GM18519 (cell line): ENCODE results near the gene PDPK1.

Experiments used
- ATAC-seq: cut with Tn5 transposase; IDR thresholded peaks from one replicate; pipeline ENCODE4 v1.9.1; 2021; ENCODE audit warnings: mild to moderate bottlenecking, moderate library complexity; ENCODE audit not compliant: unreplicated experiment, low FRiP score

PDPK1 gene

DNA sequence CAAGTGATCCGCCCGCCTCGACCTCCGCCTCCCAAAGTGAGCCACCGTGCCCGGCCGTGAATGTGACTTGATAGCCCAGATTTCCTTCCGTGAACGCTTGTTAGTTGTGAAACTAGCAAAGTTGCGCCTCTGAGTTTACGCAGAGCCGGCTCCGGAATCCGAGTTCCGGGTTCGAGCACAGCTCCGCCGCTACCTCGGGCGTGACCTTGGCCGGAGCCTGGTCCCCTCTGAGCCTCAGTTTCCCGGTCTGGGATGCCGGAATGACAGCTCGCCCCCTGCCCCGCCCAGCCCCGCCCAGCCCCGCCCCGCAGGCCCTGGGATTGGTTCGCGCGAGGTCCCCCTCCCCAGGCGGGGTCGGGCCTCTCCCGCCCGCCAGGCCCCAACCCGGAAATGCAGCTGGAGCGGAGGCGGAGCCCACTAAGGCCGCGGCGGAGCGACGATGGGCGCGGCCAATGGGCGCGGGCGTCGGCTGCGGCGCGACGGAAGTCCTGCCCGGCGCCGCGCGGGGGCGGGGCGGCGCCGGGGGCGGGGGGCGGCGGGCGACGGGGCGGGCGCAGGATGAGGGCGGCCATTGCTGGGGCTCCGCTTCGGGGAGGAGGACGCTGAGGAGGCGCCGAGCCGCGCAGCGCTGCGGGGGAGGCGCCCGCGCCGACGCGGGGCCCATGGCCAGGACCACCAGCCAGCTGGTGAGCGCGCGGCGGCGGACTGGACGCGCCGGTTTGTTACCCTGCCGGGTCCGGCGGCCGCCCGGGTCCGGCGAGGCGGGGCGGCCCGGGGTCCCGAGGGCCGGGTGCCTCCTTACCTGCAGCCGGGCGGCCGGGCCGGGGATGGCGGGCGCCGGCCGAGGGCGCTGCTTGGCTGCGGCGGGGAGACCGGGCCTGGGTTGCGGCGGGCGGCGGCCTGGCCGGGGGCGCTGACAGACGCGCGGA is at the start of gene PDPK1:
Gene PDPK1 (plus strand): TSS at position 571 of the 929 bp plus-strand sequence. CDS start 92 bp downstream, at position 663.
- peak; percentile 67 for ATAC-seq

DNA sequence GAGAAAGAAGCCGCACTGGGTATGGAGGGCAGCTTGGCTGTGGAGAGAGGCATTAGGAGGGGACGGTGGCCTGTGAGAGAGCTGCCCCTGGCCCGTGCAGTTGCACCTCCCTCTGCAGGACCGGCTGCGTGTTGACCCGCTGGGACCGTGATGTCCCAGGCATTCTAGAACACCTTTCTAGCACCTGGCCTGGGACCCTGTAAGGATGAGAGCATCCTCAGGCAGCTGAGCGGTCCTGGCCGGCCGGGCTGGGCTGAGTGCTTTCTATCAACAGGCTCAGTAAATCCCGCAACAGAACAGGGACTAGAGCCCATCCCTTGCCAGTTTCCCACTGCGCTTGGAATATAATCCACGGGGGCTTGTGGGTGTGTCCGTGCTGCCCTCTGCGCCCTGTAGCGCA is 48.2 kb upstream of the PDPK1 start:
- no peak for ATAC-seq

DNA sequence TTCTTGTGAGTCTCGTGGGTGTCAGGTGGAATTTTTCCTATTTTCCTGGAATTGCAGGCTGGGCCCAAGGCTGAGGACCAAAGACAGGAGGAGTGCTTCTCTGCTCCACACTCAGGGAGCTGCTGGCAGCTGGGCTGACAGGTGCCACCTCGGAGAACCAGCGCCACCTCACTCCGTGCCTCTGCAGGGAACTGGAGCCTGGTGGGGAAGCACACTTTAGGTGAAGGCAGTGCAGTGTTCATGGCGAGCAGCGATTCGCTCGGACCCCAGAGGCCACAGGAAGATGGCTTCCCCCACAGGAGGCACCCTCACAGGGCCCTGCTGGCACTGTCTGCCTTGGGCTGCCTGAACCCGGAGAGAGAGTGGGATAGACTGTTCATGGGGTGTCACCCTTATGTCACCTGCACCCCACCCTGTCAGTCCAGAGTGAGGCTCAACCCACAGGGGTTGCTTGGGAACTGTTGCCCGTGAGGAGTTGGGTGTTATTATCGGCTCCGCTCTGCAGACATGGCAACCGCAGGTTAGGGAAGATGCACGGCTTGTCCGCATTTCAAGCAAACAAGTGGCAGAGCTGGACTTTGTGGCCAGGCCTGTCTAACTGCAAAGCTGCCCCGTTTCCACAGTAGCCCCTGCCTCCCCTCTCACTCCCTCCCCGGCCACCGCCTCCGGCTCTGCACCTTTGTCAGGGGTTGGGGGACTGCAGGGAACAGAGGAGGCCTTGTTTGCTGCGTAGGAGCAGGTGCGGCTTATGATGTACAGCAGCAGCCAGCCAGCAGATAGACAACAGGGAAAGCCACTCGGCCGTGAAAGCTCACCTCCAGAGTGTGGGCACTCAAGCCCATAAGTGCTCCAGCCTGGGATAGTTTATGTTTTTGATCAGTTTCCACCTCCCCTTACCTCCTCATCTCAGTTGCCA is 47.4 kb upstream of the PDPK1 start:
- ATAC-seq = no peak

DNA sequence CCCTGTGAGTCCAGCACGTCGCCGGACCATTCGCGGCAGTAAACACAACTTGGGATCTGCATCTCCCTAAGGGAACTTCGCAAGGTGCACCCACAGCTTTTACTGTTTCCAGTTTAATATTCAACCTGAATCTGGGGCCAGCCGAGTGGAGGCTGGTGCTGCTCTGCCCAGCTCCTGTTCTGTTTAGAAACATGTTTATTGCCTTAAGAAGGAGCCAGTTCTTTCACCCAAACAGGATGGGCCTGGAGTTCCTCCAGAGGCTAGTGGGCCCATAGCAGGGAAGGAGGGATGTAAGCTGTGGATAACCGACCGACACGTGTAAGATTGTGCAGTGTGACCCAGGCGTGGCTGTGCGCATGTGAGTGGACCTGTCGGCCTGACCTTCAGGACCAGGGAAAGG is 45.5 kb upstream of the PDPK1 start:
- ATAC-seq = no peak

DNA sequence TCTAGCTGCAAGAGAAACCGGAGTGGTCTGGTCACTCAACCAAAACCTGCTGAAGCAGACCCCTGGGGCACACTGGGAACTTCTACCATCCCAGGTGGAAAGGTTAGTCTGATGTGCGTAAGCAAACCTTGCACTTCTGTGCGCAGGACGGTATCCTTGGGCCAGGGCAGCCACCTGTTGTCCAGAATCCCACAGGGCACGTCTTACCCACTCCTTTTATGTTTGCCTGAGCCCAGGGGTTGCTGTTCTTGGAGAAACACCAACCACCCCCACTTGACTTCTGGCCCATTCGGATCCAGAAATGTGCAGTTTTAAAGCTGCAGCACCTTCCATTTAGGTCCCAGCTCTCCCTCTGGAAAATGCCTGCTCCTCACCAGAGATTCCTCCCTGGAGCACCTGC is 44.2 kb upstream of the PDPK1 start:
- no peak for ATAC-seq

DNA sequence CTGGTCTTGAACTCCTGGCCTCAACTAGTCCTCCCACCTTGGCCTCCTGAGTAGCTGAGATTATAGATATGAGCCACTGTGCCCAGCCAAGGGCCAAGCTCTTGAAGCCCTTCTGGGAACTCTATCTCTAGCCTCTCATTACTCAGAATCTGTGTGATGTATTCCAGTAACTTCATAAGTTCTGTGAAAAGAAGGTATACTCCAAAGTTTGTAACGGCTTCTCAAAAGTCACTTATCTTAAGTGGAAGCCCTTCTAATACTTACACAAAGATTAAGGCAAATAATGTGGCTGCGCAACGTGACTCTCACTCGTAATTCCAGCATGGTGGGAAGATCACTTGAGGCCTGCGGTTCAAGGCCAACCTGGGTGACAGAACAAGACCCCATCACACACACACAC is 43.2 kb upstream of the PDPK1 start:
- no peak for ATAC-seq

DNA sequence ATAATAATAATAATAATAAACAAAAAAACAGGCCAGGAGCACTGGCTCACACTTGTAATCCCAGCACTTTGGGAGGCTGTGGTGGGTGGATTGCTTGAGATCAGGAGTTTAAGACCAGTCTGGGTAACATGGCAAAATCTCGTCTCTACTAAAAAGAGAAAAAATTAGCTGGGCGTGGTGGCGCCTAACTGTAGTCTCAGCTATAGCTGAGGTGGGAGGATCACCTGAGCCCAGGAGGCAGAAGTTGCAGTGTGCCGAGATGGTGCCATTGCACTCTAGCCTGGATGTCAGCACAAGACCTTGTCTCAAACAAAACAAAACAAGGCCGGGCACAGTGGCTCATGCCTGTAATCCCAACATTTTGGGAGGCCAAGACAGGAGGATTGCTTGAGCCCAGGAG is 42.8 kb upstream of the PDPK1 start:
- no peak for ATAC-seq

DNA sequence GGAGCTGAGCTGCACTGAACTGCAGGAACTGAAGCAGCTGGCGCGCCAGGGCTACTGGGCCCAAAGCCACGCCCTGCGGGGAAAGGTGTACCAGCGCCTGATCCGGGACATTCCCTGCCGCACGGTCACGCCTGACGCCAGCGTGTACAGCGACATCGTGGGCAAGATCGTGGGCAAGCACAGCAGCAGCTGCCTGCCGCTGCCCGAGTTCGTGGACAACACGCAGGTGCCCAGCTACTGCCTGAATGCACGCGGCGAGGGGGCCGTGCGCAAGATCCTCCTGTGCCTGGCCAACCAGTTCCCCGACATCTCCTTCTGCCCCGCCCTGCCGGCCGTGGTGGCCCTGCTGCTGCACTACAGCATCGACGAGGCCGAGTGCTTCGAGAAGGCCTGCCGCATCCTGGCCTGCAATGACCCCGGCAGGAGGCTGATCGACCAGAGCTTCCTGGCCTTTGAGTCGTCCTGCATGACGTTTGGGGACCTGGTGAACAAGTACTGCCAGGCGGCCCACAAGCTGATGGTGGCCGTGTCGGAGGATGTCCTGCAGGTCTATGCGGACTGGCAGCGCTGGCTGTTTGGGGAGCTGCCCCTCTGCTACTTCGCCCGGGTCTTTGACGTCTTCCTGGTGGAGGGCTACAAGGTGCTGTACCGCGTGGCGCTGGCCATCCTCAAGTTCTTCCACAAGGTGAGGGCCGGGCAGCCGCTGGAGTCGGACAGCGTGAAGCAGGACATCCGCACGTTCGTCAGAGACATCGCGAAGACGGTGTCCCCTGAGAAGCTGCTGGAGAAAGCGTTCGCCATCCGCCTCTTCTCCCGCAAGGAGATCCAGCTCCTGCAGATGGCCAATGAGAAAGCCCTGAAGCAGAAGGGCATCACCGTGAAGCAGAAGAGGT is 41.4 kb upstream of the PDPK1 start:
- no peak for ATAC-seq

DNA sequence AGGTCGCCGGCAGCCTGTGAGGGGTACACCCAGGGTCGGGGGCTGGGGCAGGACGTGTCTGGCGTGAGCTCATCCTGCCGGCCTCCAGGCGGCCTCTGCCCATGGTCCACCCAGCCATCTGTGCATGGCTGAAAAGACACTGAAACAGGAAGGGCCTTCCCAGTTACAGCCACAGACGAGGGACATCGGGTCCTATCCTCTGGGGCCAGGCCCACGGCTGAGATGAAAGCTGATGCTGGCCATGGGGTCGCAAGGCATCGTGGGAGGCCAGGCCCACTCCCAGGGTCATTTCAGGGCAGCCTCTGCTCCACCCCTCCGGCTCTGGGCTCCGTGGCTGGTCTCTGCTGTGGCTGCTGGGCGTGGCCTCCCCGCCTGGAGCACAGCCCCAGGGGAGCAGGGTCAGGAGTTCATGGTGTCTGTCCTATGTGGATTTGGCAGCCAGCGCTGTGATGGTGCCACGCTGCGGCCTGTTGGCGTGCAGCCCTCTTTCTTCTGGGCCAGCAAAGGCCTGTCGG is 40.6 kb upstream of the PDPK1 start:
- ATAC-seq = no peak

DNA sequence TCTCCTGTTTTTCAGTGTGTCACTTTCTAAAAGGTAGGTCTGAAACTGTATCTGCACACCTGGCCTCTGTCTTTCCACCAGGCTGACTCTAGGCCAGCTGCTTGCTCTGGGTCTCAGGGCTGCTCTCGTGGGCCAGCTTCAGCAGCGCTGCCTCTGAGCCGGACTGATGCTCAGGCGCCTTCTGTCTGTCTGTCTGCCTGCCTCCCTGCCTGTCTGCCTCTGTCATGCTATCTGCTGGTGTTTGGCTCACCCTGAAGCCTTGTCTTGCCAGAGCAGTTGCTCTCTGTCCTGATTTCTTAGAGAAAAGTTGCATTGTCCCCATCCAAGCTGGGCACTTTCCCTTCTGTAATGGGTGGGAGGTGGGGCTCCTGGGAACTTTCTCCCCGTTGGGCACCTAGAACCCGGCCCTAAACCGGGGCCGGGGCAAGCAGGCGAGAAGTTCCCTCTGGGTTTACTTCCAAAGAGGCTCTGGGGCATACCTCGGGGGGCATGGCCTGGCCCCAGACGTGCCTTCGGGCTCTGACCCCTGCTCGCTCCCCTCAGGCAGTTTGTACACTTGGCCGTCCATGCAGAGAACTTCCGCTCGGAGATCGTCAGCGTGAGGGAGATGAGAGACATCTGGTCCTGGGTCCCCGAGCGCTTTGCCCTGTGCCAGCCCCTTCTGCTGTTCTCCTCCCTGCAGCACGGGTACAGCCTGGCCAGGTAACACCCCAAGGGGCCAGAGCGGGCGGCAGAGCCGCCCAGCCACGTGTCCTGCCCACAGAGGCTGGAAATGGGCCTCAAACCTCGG is 39.9 kb upstream of the PDPK1 start:
- ATAC-seq = no peak

DNA sequence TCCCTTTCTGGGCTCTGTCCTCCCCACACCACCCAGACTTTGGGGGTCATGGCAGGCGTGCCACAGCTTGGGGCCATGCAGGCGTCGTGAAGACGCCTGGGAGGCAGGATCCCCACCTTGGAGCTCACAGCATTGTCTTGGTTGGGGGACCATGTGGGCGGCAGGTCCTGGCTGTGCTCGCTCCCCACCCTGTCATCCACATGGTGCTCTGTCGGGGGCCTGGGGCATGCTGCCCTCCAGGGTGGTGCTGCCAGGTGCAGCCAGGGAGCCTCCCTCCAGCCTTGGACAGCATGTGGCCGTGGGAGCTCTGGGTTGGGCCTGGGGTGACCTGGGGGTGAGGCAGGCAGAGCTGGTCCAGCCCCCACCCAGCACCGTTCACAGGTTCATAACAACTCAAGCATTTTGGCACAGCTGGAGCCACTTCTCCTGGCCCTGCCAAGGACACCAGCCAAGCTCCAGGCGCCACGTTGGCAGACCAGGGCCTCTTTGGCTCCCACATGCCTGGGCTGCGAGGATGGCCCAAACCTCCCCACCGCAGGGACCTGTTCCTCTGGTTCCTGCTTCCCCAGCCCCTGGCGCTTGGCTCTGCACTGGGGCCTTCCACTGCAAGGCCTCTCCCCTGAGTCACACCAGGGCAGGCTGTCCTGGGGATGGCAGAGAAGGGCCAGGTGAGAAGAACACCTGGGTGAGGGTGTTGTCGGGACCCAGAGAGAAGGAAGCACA is 39.1 kb upstream of the PDPK1 start:
- no peak for ATAC-seq

DNA sequence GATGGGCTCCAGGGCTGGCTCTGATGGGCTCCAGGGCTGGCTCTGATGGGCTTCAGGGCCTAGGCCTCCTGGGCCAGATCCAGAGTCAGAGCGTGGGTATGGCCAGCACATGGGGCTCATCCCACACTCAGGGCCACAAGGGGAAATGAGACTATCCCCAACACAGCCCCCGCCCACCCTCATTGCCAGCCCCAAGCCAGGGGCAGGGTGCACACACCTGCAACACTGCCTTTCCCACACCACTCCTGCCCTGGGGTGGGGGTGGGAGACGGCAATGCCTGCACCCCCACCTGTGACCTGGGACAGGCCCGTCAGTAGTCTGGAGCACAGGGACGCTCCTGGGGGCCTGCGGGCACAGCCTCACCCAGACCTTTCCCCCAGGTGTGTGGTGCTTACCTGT is 38.4 kb upstream of the PDPK1 start:
- ATAC-seq = no peak

DNA sequence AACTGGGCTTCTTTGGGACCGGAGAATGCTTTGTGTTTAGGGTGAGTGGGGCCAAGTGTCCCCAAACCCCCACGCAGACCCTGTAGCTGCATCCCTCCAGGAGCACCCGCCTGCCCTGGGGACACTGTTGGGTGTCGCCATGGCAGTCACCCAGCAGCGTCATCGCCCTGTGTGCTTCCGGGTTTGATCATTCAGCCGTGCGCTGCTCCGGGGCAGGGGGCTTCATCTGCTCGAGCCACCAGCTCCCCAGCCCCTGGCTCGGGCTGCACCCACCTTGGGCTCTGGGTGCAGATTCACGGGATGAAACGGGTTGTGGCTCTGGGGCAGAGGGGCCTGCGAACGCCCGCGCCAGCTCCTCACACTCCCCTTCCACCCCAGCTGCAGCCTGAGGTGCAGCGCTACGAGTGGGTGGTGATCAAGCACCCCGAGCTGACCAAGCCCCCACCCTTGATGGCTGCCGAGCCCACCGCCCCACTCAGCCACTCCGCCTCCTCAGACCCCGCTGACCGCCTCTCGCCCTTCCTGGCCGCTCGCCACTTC is 37.9 kb upstream of the PDPK1 start:
- ATAC-seq = no peak

DNA sequence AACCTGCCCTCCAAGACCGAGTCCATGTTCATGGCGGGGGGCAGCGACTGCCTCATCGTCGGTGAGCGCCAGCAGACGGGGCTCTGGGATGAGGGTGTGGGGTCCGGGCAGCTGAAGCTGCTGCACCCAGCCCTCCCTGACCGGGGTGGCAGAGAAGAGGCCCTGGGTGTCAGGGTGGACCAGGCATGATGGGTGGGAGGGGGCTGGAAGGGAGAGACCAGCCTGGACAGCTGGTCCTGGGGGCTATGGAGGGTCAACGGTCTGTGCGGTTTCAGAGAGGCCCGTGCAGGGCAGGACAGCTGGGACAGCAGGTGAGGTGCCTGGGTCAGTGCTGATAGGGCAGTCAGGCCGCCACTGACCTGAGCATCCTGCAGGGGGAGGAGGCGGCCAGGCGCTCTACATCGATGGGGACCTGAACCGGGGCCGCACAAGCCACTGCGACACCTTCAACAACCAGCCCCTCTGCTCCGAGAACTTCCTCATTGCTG is 37.3 kb upstream of the PDPK1 start:
- ATAC-seq = no peak

DNA sequence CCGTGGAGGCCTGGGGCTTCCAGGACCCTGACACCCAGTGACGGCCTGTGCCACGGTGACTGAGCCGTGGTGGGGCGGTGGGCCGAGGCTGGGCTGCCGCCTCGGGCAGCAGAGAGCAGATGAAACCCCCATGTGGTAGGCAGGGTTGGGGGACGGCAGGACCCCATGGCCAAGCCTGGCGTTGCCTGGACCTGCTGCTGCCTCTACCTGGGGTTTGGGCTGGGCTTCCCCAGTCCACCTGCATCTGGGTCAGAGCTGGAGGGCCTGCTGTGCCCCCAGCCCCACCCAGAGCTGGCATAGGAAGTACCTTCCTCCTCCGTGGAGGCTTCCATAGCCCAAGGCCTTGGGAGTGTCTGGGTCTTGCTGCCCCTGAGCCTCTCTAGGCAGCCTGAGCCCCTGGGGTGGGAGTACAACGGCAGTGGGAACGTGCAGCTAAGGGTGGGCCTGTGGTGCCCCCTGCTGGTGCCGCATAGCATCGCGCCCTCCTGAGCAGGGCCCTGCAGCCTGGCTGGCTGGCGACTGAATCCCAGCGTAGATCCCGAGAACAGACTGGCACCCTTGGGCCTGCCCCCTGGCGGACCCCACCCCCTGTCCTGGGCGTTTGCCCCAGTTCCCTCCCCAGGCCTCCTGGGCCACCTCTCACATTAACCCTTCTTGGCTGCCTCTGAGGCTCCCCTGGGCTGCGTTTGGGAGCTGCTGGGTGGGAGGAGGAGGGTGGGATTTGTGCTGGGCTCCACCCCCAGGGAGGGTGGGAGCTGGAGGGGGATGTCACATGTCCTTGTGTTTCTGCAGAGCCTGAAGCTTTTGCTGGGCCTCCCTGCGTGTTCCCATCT is 36.7 kb upstream of the PDPK1 start:
- ATAC-seq = no peak

DNA sequence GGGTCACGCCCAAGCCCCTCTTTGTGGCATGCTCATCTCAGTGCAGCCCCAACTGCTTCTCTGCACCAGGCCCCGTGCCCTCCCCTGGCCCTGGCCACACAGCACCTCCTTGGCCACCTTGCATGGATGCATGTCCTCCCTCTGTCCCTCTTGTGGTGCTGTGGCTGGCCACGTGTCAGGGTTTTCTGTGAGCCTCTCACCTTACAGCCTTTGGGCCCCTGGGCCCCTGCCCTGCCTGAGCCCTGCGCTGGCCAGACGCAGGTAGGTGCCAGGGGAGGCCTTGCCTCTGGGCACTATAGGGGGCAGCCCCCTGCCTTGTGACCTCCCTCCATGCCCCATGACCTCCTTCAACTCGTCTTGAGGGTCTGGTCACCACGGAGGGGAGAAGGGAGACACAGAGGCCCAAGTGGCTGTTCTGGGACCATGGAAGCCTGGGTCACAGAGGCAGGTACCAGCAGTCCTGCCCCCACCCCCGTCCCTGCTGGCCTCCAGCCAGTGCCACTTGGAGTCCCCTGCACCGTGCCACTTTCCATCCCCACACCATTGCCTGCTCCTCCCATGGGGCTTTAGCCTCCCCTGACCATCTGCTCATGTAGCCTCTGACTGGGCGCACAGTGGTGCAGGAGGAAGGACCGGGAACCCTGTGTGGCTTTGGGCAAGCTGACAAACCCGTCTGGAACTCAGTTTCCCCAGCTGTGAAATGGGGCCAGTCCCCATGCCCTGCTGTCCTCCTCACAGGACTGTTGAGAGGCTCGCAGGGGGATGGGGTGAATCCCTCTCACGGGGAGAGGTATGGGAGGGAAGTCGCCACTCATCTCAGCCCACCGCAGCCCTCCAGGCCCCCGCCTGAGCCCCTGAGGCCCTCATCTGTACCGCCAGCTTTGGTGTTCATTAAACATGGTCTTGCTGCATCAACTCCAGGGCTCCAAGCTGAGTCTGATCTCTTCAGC is 35.6 kb upstream of the PDPK1 start:
- ATAC-seq = no peak
